NB4 (cell line): ENCODE results near the gene STK32C.

Experiments used
- MYC ChIP-seq: IDR thresholded peaks from 2 replicates; pipeline ENCODE4 v1.6.1; 2011; ENCODE audit warnings: low read depth, low read length
- POLR2A ChIP-seq: IDR thresholded peaks from 2 replicates; pipeline ENCODE4 v1.6.1; 2011; ENCODE audit warnings: mild to moderate bottlenecking; ENCODE audit not compliant: insufficient read length; ENCODE audit errors: extremely low read depth
- TF ChIP-seq, protein P1 (sequence below): IDR thresholded peaks from one replicate; pipeline ENCODE4 v1.5.1; 2012; ENCODE audit warnings: low read depth, low read length

DNA sequence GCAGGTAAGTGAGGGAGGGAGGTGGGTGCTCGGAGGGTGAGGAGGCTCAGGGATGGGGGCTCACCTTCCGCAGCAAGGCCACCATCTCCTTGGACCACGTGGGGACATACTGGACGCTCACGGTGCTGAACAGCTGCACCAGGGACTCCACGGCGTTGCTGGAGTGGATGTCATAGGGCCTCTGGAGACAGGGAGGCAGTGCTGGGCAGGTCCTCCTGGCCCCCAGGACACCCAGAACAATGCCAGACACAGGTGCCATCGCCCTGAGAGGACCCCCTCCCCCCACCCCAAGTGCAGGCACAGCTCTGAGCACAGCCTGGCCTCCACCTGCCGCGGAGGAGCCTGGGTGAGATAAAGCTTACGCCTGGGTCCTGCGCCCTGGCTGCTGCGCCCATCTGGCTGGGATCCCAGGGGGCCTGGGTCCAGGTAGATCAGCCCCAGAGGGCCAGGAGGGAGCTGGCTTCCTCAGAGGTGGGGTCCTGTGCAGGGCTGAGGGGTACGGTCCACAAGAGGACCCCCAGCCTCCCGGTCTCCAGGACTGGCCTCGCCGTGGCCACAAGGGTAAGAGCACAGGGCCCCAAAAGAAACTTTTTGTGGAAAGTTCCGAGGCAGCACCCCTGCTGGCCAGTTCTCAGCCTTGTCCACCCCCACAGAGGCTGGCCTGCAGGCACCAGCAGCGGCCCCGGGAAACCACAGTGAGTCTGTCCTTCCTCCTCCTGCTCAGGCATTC lies 83.2 kb downstream of the STK32C start:
- TF ChIP-seq, protein P1, sequence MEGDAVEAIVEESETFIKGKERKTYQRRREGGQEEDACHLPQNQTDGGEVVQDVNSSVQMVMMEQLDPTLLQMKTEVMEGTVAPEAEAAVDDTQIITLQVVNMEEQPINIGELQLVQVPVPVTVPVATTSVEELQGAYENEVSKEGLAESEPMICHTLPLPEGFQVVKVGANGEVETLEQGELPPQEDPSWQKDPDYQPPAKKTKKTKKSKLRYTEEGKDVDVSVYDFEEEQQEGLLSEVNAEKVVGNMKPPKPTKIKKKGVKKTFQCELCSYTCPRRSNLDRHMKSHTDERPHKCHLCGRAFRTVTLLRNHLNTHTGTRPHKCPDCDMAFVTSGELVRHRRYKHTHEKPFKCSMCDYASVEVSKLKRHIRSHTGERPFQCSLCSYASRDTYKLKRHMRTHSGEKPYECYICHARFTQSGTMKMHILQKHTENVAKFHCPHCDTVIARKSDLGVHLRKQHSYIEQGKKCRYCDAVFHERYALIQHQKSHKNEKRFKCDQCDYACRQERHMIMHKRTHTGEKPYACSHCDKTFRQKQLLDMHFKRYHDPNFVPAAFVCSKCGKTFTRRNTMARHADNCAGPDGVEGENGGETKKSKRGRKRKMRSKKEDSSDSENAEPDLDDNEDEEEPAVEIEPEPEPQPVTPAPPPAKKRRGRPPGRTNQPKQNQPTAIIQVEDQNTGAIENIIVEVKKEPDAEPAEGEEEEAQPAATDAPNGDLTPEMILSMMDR, result no peak
- TF ChIP-seq POLR2A (no peak), MYC (no peak)
